Bronchial epithelial cell (primary cell): ENCODE data around the gene GNMT. TPM values are rescaled to one million over a fixed set of nuclear protein-coding genes. Genes with fewer than 3 reads are reported as not detected.

ENCODE experiments used
- DNase-seq: peaks from one replicate; pipeline ENCODE4 v3.0.0-alpha.2; 2010; ENCODE audit warnings: low read depth
- FAIRE-seq: peaks from 2 replicates; lab custom pipeline; 2011; peaks lifted over from hg19 to GRCh38; lab: Jason Lieb, UNC
- H3K27me3 ChIP-seq: 2 replicates; pipeline ENCODE4 v1.5.1; 2011; ENCODE audit warnings: low read length; ENCODE audit not compliant: control insufficient read depth, insufficient read depth
- H3K36me3 ChIP-seq: 2 replicates; pipeline ENCODE4 v1.5.1; 2011; ENCODE audit warnings: low read length; ENCODE audit not compliant: control insufficient read depth, insufficient read depth
- H3K4me3 ChIP-seq: 2 replicates; pipeline ENCODE4 v1.5.1; 2011; ENCODE audit warnings: mild to moderate bottlenecking, low read depth, low read length, control low read depth
- total RNA-seq: library from RNA; depleted of rRNA; stranded (reverse); fragments of >200 nt; gene quantifications from 2 replicates; pipeline ENCODE4 v1.2.1, GENCODE V29; 2014
- TF ChIP-seq, protein P1 (sequence below): IDR thresholded peaks from 2 replicates; pipeline ENCODE4 v1.5.1; 2011; ENCODE audit warnings: mild to moderate bottlenecking, moderate library complexity, low read length, control low read depth, inconsistent platforms; ENCODE audit not compliant: insufficient read depth, severe bottlenecking

Gene GNMT
- total RNA-seq, 1 donor from 2014 or later: 0.26 TPM

DNA sequence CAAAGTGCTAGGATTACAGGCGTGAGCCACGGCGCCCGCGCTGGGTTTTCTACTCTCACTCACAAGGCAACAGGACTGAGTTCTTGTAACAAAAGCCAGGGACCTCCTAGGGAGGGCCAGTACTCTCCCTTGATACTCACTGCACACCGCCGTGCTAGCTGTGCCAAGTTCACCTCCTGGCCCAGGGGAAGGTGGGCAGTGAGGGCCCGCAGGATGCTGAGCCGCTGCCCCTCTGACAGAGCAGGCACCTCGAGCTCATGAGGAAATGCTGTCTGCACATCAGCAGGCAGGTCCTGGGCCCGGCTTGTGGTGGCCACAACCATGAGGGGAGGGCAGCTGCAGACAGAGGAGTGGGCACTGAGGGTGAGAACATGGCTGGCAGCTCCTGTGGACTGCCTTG, 6.7 kb downstream of the GNMT start:
- DNase-seq: no peak
- Histone ChIP-seq H3K27me3 (no peaks in the 10 kb centered on the region), H3K4me3 (no peak overlapping the region), H3K36me3 (peaks cover 31% of the 10 kb centered on the region)
- FAIRE-seq: no peak
- TF ChIP-seq, protein P1, sequence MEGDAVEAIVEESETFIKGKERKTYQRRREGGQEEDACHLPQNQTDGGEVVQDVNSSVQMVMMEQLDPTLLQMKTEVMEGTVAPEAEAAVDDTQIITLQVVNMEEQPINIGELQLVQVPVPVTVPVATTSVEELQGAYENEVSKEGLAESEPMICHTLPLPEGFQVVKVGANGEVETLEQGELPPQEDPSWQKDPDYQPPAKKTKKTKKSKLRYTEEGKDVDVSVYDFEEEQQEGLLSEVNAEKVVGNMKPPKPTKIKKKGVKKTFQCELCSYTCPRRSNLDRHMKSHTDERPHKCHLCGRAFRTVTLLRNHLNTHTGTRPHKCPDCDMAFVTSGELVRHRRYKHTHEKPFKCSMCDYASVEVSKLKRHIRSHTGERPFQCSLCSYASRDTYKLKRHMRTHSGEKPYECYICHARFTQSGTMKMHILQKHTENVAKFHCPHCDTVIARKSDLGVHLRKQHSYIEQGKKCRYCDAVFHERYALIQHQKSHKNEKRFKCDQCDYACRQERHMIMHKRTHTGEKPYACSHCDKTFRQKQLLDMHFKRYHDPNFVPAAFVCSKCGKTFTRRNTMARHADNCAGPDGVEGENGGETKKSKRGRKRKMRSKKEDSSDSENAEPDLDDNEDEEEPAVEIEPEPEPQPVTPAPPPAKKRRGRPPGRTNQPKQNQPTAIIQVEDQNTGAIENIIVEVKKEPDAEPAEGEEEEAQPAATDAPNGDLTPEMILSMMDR: no peak

DNA sequence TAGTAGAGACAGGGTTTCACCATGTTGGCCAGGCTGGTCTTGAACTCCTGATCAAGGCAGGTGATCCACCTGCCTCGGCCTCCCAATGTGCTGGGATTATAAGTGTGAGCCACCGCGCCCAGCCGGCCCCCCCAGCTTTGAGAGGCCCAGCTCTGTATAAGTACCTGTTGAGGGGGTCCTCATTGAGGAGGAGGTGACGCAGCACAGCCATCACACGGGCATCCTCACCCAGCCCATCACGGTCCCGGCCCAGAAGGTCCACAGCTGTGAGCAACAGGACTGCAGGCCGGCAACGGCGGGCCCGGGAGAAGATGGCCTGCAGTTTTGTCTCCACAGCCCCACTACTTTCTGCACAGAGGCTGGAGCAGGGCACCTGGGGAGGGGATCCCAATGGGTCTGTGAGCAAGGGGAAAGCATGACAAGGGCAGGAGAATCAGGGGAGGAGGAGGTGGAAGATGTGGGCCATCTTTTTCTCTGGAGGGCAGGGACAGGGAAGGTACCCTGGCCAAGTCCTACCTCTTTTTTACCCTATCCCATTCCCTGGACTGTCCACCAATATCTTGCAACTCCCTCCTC, 7.7 kb downstream of the GNMT start:
- DNase-seq (no peak), FAIRE-seq (no peak)
- Histone ChIP-seq H3K36me3 (peaks cover 26% of the 10 kb centered on the region), H3K4me3 (no peak overlapping the region), H3K27me3 (no peaks in the 10 kb centered on the region)
- TF ChIP-seq, protein P1: no peak

DNA sequence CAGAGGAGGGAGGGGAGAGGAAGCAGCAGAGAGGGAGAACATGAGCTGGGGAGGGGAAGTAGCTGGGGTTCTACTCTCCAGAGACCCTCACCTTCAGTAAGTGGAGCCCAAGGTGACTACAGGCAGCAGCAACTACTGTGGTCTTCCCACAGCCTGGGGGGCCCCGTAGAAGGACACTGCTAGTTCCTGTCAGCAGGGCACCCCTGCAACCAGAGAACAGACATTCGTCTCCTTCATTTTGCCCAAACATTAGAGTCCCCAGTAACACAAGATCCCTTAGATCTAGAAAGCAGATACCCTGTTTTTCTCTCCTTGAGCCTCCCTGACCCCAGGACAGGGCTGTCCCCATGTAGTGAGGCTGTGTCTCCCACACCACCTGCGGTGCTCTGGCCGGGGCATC, 8.2 kb downstream of the GNMT start:
- no peak for DNase-seq
- TF ChIP-seq, protein P1: no peak
- Histone ChIP-seq H3K36me3 (peaks cover 26% of the 10 kb centered on the region), H3K27me3 (no peaks in the 10 kb centered on the region), H3K4me3 (no peak overlapping the region)
- FAIRE-seq: no peak

DNA sequence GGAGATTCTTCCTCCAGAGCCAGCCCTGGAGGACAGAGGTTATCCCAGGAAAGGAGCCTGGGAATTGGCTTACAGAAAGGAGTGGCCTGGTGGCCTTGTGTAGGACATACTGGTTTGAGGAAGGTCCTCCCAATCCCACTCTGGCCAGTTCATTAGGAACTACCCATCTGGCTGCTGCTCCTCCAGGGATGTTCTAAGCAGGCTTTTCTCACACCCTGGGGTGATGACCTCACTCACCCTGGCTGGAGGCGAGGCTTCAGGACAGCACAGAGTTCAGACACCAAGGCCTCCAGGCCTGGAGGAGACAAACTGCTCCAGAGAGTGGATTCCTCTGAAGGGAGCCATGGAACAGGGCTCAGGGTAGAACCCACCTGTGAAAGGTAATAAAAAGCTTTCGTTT, 8.9 kb downstream of the GNMT start:
- Histone ChIP-seq H3K4me3 (no peak overlapping the region), H3K27me3 (no peaks in the 10 kb centered on the region), H3K36me3 (peaks cover 24% of the 10 kb centered on the region)
- FAIRE-seq: no peak
- TF ChIP-seq, protein P1: no peak
- no peak for DNase-seq

DNA sequence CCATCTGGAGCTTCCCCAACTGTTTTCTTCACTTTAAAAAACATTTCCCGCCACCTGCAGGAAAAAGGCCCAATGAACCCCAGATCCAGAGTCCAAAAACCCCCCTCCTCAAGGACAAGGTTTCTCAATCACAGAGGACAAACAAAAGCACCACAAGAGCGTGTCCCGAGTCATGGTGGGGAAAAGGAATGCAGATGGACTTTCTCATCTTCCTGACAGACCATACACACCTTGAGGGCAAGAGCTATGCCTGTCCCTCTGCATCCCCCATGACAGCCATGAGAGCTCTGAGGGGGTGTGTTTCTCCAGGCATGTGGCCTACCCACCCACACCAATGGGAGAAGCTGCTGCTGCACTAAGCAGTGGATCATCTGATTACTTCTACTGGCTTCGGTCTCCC, 9.4 kb downstream of the GNMT start:
- no peaks in the 10 kb centered on the region for H3K27me3 ChIP-seq
- no peak for DNase-seq
- FAIRE-seq: no peak
- no peak overlapping the region for H3K4me3 ChIP-seq
- peaks cover 23% of the 10 kb centered on the region for H3K36me3 ChIP-seq
- TF ChIP-seq, protein P1: no peak
